SK-N-SH (cell line): ENCODE measurements around the gene ARHGAP8. TPM values are rescaled to one million over a fixed set of nuclear protein-coding genes. Genes with fewer than 3 reads are reported as not detected.

Source experiments
- CTCF ChIA-PET: fragments of 300-600, 350-600 bp; formaldehyde crosslinking; extraction: SDS; loops from one replicate; lab custom pipeline; 2021; lab: Yijun Ruan, JAX
- POLR2A ChIA-PET: fragments of 350-600 bp; sonication (Branson Sonifier 250); formaldehyde crosslinking; extraction: SDS; loops from one replicate; lab custom pipeline; 2020; ENCODE audit warnings: antibody characterized with exemption, inconsistent platforms; lab: Yijun Ruan, JAX
- DNase-seq: peaks from one replicate; pipeline ENCODE4 v3.0.0; 2012
- H2AFZ ChIP-seq: fragments of 200-600 bp; sonication (generic); 2 replicates; pipeline ENCODE4 v1.8.1; 2016; ENCODE audit warnings: antibody characterized with exemption, mild to moderate bottlenecking, low read depth
- H3F3A ChIP-seq: fragments of 200-600 bp; sonication (generic); replicated peaks from 2 replicates; pipeline ENCODE3; 2016; ENCODE audit warnings: antibody characterized with exemption, mild to moderate bottlenecking; ENCODE audit not compliant: insufficient read depth
- H3K27ac ChIP-seq, 2 experiments: fragments of 200-500 bp in 1 of 2; fragments of 200-600 bp in 1 of 2; sonication (Bioruptor generic) in 1 of 2; sonication (generic), shearing (Covaris generic) in 1 of 2; 2 replicates each; pipeline versions ENCODE4 v1.5.1 to v1.6.1; 2014 to 2016; ENCODE audit warnings: low read depth in 2 of 2, inconsistent platforms in 1 of 2, low read length in 1 of 2, mild to moderate bottlenecking in 1 of 2, mixed read lengths in 1 of 2
- H3K27me3 ChIP-seq: fragments of 200-600 bp; sonication (generic), shearing (Covaris generic); 2 replicates; pipeline ENCODE4 v1.6.1; 2016; ENCODE audit warnings: mixed run types; ENCODE audit not compliant: insufficient read depth
- H3K36me3 ChIP-seq, 2 experiments: fragments of 200-500 bp in 1 of 2; fragments of 200-600 bp in 1 of 2; sonication (Bioruptor generic) in 1 of 2; sonication (generic) in 1 of 2; replicated peaks in 1 of 2; 2 replicates each; pipeline versions ENCODE3 to v1.5.1; 2014 to 2016; ENCODE audit warnings: low read length in 1 of 2, mild to moderate bottlenecking in 1 of 2; ENCODE audit not compliant: insufficient read depth in 2 of 2, control insufficient read depth in 1 of 2
- H3K4me1 ChIP-seq, 2 experiments: fragments of 200-500 bp in 1 of 2; fragments of 200-600 bp in 1 of 2; sonication (Bioruptor generic) in 1 of 2; sonication (generic), shearing (Covaris generic) in 1 of 2; 2 replicates each; pipeline versions ENCODE4 v1.5.1 to v1.6.1; 2014 to 2016; ENCODE audit warnings: low read depth in 1 of 2, low read length in 1 of 2, mixed run types in 1 of 2; ENCODE audit not compliant: insufficient read depth in 2 of 2, control insufficient read depth in 1 of 2
- H3K4me2 ChIP-seq: fragments of 200-600 bp; sonication (generic), shearing (Covaris generic); 2 replicates; pipeline ENCODE4 v1.6.1; 2017; ENCODE audit warnings: mixed run types
- H3K4me3 ChIP-seq, 2 experiments: fragments of 200-500 bp in 1 of 2; fragments of 200-600 bp in 1 of 2; sonication (Bioruptor generic) in 1 of 2; sonication (generic), shearing (Covaris generic) in 1 of 2; 2 replicates each; pipeline versions ENCODE4 v1.5.1 to v1.8.1; 2014 to 2016; ENCODE audit warnings: low read depth in 2 of 2, inconsistent platforms in 1 of 2, low read length in 1 of 2, mild to moderate bottlenecking in 1 of 2, mixed read lengths in 1 of 2, moderate library complexity in 1 of 2
- H3K79me2 ChIP-seq: fragments of 200-600 bp; sonication (generic); 2 replicates; pipeline ENCODE4 v1.8.1; 2017; ENCODE audit warnings: mild to moderate bottlenecking; ENCODE audit not compliant: insufficient read depth
- H3K9ac ChIP-seq: fragments of 200-600 bp; sonication (generic); 2 replicates; pipeline ENCODE4 v1.6.1; 2017; ENCODE audit warnings: mixed run types
- H3K9me2 ChIP-seq: fragments of 200-600 bp; sonication (generic); 2 replicates; pipeline ENCODE4 v1.6.1; 2017; ENCODE audit warnings: mixed run types
- H3K9me3 ChIP-seq: fragments of 200-600 bp; sonication (generic); 2 replicates; pipeline ENCODE4 v1.6.1; 2017; ENCODE audit warnings: mixed run types, mild to moderate bottlenecking, moderate library complexity
- H4K20me1 ChIP-seq: fragments of 200-600 bp; sonication (generic); 2 replicates; pipeline ENCODE4 v1.6.1; 2017; ENCODE audit warnings: mild to moderate bottlenecking, mixed run types; ENCODE audit not compliant: insufficient read depth
- EP300 ChIP-seq, 2 experiments: IDR thresholded peaks; 2 replicates each; pipeline versions ENCODE4 v1.4.0 to v1.6.1; 2012; ENCODE audit warnings: borderline replicate concordance in 1 of 2, low read depth in 1 of 2, low read length in 1 of 2
- FOXJ3 ChIP-seq: sonication (generic); formaldehyde crosslinking; IDR thresholded peaks from 2 replicates; pipeline ENCODE4 v1.5.1; 2020; ENCODE audit warnings: mild to moderate bottlenecking, missing genetic modification reagents
- IRF3 ChIP-seq: fragments of 150-350 bp; IDR thresholded peaks from 2 replicates; pipeline ENCODE4 v1.6.1; 2016; ENCODE audit warnings: mild to moderate bottlenecking, low read depth, low read length
- JUND ChIP-seq: IDR thresholded peaks from 2 replicates; pipeline ENCODE4 v1.4.0; 2012
- MAX ChIP-seq: IDR thresholded peaks from 2 replicates; pipeline ENCODE4 v1.4.0; 2012; ENCODE audit warnings: low read depth
- MEF2A ChIP-seq: IDR thresholded peaks from 2 replicates; pipeline ENCODE4 v1.4.0; 2012; ENCODE audit warnings: low read depth, borderline replicate concordance
- NFIC ChIP-seq: IDR thresholded peaks from 2 replicates; pipeline ENCODE4 v1.4.0; 2012; ENCODE audit warnings: borderline replicate concordance
- NRF1 ChIP-seq: IDR thresholded peaks from 2 replicates; pipeline ENCODE4 v1.6.1; 2012; ENCODE audit warnings: low read depth, mild to moderate bottlenecking, low read length
- RAD21 ChIP-seq: IDR thresholded peaks from 2 replicates; pipeline ENCODE4 v1.6.1; 2012; ENCODE audit warnings: mild to moderate bottlenecking, low read length
- REST ChIP-seq: IDR thresholded peaks from 2 replicates; pipeline ENCODE4 v1.6.1; 2012; ENCODE audit warnings: mild to moderate bottlenecking, low read depth, low read length, moderate library complexity
- SIN3A ChIP-seq: IDR thresholded peaks from 2 replicates; pipeline ENCODE4 v1.6.1; 2012; ENCODE audit warnings: low read depth, mild to moderate bottlenecking, low read length, moderate library complexity, borderline replicate concordance
- YY1 ChIP-seq: IDR thresholded peaks from 2 replicates; pipeline ENCODE4 v1.4.0; 2012; ENCODE audit warnings: low read depth, mild to moderate bottlenecking
- ZBTB33 ChIP-seq: IDR thresholded peaks from 2 replicates; pipeline ENCODE4 v1.4.0; 2012; ENCODE audit warnings: low read depth, borderline replicate concordance
- WGBS: methylation state at CpG from one replicate; pipeline ENCODE4 v1.1.6; 2017; ENCODE audit warnings: low lambda C conversion rate; 5-methylcytosine and 5-hydroxymethylcytosine counted together
- polyA plus RNA-seq, 3 experiments: library from polyadenylated mRNA; depleted of rRNA; stranded (reverse); fragments of >200 nt; gene quantifications; 2 replicates each; pipeline ENCODE4 v1.2.3, GENCODE V29; 2012

The ARHGAP8 gene
- polyA plus RNA-seq, 1 of the 3 experiments (the other 2 are of a cell fraction), result 0.08 TPM

GRCh38 chr22:44813416-44813815 is 61.0 kb downstream of the ARHGAP8 start:
- POLR2A ChIA-PET, result no interaction called here
- Histone ChIP-seq H3K4me3 (no peak overlapping the region), H3K4me1 (no peaks in the 10 kb centered on the region), H3K79me2 (no peaks in the 10 kb centered on the region), H3K4me2 (no peak overlapping the region), H2AFZ (no peak overlapping the region), H3F3A (no peaks in the 10 kb centered on the region)
- no peak for DNase-seq
- CTCF ChIA-PET, result no interaction called here
- no peak for TF ChIP-seq NFIC
- TF ChIP-seq MEF2A, result no peak
- TF ChIP-seq JUND, result no peak
- no peak for TF ChIP-seq EP300 (IDR thresholded peaks at IDR 0.05; ENCODE audit: borderline replicate concordance in 1 of 2, low read depth in 1 of 2, low read length in 1 of 2)
- no peak for TF ChIP-seq FOXJ3
- no peak for TF ChIP-seq REST
- TF ChIP-seq, all 33 proteins: peak for 0
- Histone ChIP-seq H3K27ac (no peak overlapping the region), H4K20me1 (no peaks in the 10 kb centered on the region), H3K9ac (no peak overlapping the region), H3K9me2 (no peaks in the 10 kb centered on the region), H3K27me3 (peaks cover 8% of the 10 kb centered on the region; the same call in 1 of the 2 replicates), H3K36me3 (no peaks in the 10 kb centered on the region), H3K9me3 (no peaks in the 10 kb centered on the region)
- WGBS, result 68% methylated on average over 2 of the region's 2 CpGs

- no peak overlapping the region for H3K4me2 ChIP-seq
- DNase-seq, result no peak
- no peak overlapping the region for H3K27ac ChIP-seq
- no peaks in the 10 kb centered on the region for H3K79me2 ChIP-seq
- H3K4me3 ChIP-seq, result no peak overlapping the region
- H3K9ac ChIP-seq, result no peak overlapping the region
- H2AFZ ChIP-seq, result no peak overlapping the region
- no peaks in the 10 kb centered on the region for H3F3A ChIP-seq
- H3K27me3 ChIP-seq, result peaks cover 8% of the 10 kb centered on the region; the same call in 1 of the 2 replicates
- H3K9me3 ChIP-seq, result no peaks in the 10 kb centered on the region
- no peaks in the 10 kb centered on the region for H4K20me1 ChIP-seq
- H3K36me3 ChIP-seq, result no peaks in the 10 kb centered on the region
- H3K4me1 ChIP-seq, result no peaks in the 10 kb centered on the region
- POLR2A ChIA-PET, result no interaction called here
- CTCF ChIA-PET, result interaction anchor here (1.1 to 1.3 kb wide), 2 partner anchors 11 to 13 kb away, joined by 3 read pairs; no protein-coding TSS in a partner anchor
- 78% methylated on average over 14 of the region's 25 CpGs for WGBS
- H3K9me2 ChIP-seq, result no peaks in the 10 kb centered on the region
- no peak for TF ChIP-seq IRF3
- TF ChIP-seq ZBTB33, result no peak
- no peak for TF ChIP-seq RAD21
- no peak for TF ChIP-seq SIN3A
- TF ChIP-seq FOXJ3, result no peak
- TF ChIP-seq MAX, result no peak
- no peak for TF ChIP-seq YY1
- TF ChIP-seq REST, result no peak
- TF ChIP-seq NRF1, result no peak
These were observed 62.1 kb downstream of the ARHGAP8 start for GRCh38 chr22:44814266-44815098.
